ENCODE data around the gene HOXB2. TPM values are rescaled to one million over a fixed set of nuclear protein-coding genes. Genes with fewer than 3 reads are reported as not detected.

The HOXB2 gene
- total and polyA plus RNA-seq, 2 experiments from 2014 or later, result not detected

MicroRNAs within 50 kb of the gene (microRNA counts, 767-probe panel; counts per million panel counts)
- 5,026 counts per million, percentile 20 among the panel's probes with 10 or more counts for microRNA hsa-miR-10a-5p

Other genes with a start within 250 kb of the HOXB2 start
- gene SKAP1, start 114.9 kb downstream of the HOXB2 start, total RNA-seq (2014; rRNA removed; shearing (Covaris generic)), result not detected in 2 replicates
- 0.27 and 0.59 TPM in 2 replicates for gene SKAP1, start 114.9 kb downstream of the HOXB2 start, polyA plus RNA-seq (2016; fragmentation: Nextera tagmentation; extraction: Ambion mirVana)
- not detected in 2 replicates for gene HOXB1, start 14.1 kb downstream of the HOXB2 start, total RNA-seq (2014; rRNA removed; shearing (Covaris generic))
- not detected in 2 replicates for gene HOXB1, start 14.1 kb downstream of the HOXB2 start, polyA plus RNA-seq (2016; fragmentation: Nextera tagmentation; extraction: Ambion mirVana)
- not detected in 2 replicates for gene HOXB4, start 33.2 kb upstream of the HOXB2 start, total RNA-seq (2014; rRNA removed; shearing (Covaris generic))
- gene HOXB4, start 33.2 kb upstream of the HOXB2 start, polyA plus RNA-seq (2016; fragmentation: Nextera tagmentation; extraction: Ambion mirVana), result not detected in 2 replicates
- gene HOXB3, start 45.1 kb upstream of the HOXB2 start, total RNA-seq (2014; rRNA removed; shearing (Covaris generic)), result 0.17 TPM in 1 of 2 replicates, not detected in the other
- gene HOXB3, start 45.1 kb upstream of the HOXB2 start, polyA plus RNA-seq (2016; fragmentation: Nextera tagmentation; extraction: Ambion mirVana), result not detected in 2 replicates
- not detected in 2 replicates for gene HOXB5, start 48.7 kb upstream of the HOXB2 start, total RNA-seq (2014; rRNA removed; shearing (Covaris generic))
- not detected in 2 replicates for gene HOXB5, start 48.7 kb upstream of the HOXB2 start, polyA plus RNA-seq (2016; fragmentation: Nextera tagmentation; extraction: Ambion mirVana)
- gene HOXB6, start 59.9 kb upstream of the HOXB2 start, total RNA-seq (2014; rRNA removed; shearing (Covaris generic)), result not detected in 2 replicates
- not detected in 2 replicates for gene HOXB6, start 59.9 kb upstream of the HOXB2 start, polyA plus RNA-seq (2016; fragmentation: Nextera tagmentation; extraction: Ambion mirVana)
- not detected in 2 replicates for gene HOXB7, start 65.9 kb upstream of the HOXB2 start, total RNA-seq (2014; rRNA removed; shearing (Covaris generic))
- not detected in 2 replicates for gene HOXB7, start 65.9 kb upstream of the HOXB2 start, polyA plus RNA-seq (2016; fragmentation: Nextera tagmentation; extraction: Ambion mirVana)
- gene HOXB8, start 70.2 kb upstream of the HOXB2 start, total RNA-seq (2014; rRNA removed; shearing (Covaris generic)), result not detected in 2 replicates
- gene HOXB8, start 70.2 kb upstream of the HOXB2 start, polyA plus RNA-seq (2016; fragmentation: Nextera tagmentation; extraction: Ambion mirVana), result not detected in 2 replicates
- not detected in 2 replicates for gene HOXB9, start 81.2 kb upstream of the HOXB2 start, total RNA-seq (2014; rRNA removed; shearing (Covaris generic))
- gene HOXB9, start 81.2 kb upstream of the HOXB2 start, polyA plus RNA-seq (2016; fragmentation: Nextera tagmentation; extraction: Ambion mirVana), result not detected in 2 replicates
- gene PRAC1, start 177.4 kb upstream of the HOXB2 start, total RNA-seq (2014; rRNA removed; shearing (Covaris generic)), result not detected in 2 replicates
- 0.70 TPM in 1 of 2 replicates, not detected in the other for gene PRAC1, start 177.4 kb upstream of the HOXB2 start, polyA plus RNA-seq (2016; fragmentation: Nextera tagmentation; extraction: Ambion mirVana)
- not detected in 2 replicates for gene PRAC2, start 178.1 kb upstream of the HOXB2 start, total RNA-seq (2014; rRNA removed; shearing (Covaris generic))
- gene PRAC2, start 178.1 kb upstream of the HOXB2 start, polyA plus RNA-seq (2016; fragmentation: Nextera tagmentation; extraction: Ambion mirVana), result not detected in 2 replicates
- gene HOXB13, start 183.6 kb upstream of the HOXB2 start, total RNA-seq (2014; rRNA removed; shearing (Covaris generic)), result not detected in 2 replicates
- not detected in 2 replicates for gene HOXB13, start 183.6 kb upstream of the HOXB2 start, polyA plus RNA-seq (2016; fragmentation: Nextera tagmentation; extraction: Ambion mirVana)

Measured in GM23338 (cell line).